GM18519 (cell line): ENCODE measurements around the gene FZD4.
"Not testable (repeated sequence)": the region's sequence is repeated elsewhere in the genome, so short reads cannot be mapped to it uniquely, and the experiment has no call there.

Source experiments
- ATAC-seq: cut with Tn5 transposase; IDR thresholded peaks from one replicate; pipeline ENCODE4 v1.9.1; 2021; ENCODE audit warnings: mild to moderate bottlenecking, moderate library complexity; ENCODE audit not compliant: unreplicated experiment, low FRiP score

Gene FZD4

DNA sequence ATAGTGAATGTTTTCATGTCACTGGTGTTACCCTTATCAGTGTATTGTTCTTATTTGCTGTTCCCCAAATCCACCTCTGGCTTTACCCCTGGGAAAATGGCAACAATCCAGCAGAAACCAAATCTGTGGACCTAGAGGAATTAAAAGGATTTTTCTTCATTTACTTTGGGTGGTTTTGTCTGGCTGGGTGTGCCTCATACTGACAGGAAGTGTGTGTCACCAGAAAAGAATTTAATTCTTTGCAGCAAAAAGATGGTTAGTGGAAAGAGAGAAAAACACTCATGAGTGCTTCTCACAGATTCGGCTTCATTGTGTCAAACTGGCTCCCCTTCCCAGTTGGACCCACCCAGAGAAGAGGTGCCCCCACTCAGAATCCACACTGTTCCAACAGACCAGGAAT lies 38.9 kb downstream of the FZD4 start:
- no peak for ATAC-seq

GRCh38 chr11:86915850-86916249 lies 39.3 kb downstream of the FZD4 start:
- not testable (repeated sequence) for ATAC-seq

- ATAC-seq, result no peak
Measured at GRCh38 chr11:86914865-86915519, 40.2 kb downstream of the FZD4 start.

GRCh38 chr11:86912238-86912637 lies 43.0 kb downstream of the FZD4 start:
- ATAC-seq, result no peak

- ATAC-seq, result no peak
Measured at GRCh38 chr11:86910592-86910991, 44.6 kb downstream of the FZD4 start.

GRCh38 chr11:86906198-86906597 lies 49.0 kb downstream of the FZD4 start:
- no peak for ATAC-seq

GRCh38 chr11:86905252-86905651 lies 49.9 kb downstream of the FZD4 start:
- no peak for ATAC-seq

DNA sequence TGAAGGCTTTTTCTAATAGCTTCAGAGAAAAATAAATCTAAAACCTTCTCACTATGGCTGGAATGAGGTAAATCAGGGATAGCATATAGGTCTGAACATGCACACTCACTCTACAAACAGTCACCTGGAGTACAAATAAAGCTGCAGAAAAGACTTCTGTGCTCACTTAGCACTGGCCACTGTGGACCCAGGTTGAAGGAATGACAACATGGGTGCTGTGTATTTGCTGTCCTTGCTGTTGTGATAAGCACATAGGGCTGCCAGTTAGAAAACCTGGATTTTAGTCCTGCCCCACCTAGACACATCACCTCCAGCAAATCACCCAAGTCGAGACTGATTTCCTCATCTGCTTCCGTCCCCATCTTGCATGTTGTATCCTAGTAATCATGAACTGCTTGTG lies 51.2 kb downstream of the FZD4 start:
- ATAC-seq, result no peak

- no peak for ATAC-seq
Measured at GRCh38 chr11:86902345-86902744, 52.9 kb downstream of the FZD4 start.

- no peak for ATAC-seq
Measured at GRCh38 chr11:86901599-86901998, 53.6 kb downstream of the FZD4 start.

DNA sequence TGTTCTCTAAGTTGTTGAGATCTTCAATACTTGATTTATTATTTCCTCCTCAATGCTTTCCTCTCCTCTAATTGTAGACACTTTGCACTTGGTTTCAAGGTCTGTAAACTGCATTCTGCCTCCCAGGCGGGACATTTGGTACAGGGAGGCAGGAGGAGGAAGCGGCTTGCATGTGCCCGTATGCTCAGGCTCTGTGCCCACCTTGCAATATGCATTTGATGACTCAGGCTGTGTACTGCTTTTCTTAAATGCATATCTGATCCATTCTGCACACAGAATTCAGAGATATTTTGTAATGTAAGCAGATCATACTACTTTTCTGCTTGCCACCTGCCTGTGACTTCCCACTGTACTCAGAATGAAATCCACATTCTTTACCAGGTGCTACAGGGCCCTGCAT lies 55.0 kb downstream of the FZD4 start:
- no peak for ATAC-seq

DNA sequence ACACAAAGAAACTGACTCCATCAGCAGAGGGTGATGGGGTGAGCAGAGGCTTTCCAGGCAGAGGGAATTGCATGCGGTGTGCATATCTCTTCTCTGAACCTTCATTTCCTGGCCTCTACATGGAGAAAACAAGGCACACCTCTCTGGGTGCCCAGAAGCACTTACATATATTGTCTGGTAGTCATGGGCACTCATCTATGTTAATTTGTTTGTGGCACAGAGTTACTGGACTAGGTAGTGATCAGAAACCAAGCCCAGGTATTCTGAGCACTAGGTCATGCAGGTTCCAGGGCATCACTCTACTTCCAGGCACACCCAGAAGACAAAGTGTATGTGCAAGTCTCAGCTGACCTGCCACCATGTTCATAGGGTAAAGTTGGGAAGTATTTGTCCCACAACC lies 56.5 kb downstream of the FZD4 start:
- no peak for ATAC-seq

GRCh38 chr11:86896441-86896841 lies 58.8 kb downstream of the FZD4 start:
- no peak for ATAC-seq
